ENCODE data around the gene DPP4.

The DPP4 gene

GRCh38 chr2:161943011-161943410 is 131.0 kb downstream of the DPP4 start:
- DNase-seq (ENCODE audit: insufficient read length, low spot score), result no peak
- FAIRE-seq, result no peak
- no peak for TF ChIP-seq POLR2A (IDR thresholded peaks at IDR 0.05; ENCODE audit: low read depth, low read length)

All from H54 (cell line).